NCI-H1694 treated with DMSO at 0.1 percent for 48 hours (cell line): ENCODE measurements around the gene FBLN1.
A peak's percentile ranks its signal among the peaks of the same experiment; 100 is the strongest.
"Not testable (repeated sequence)": the region's sequence is repeated elsewhere in the genome, so short reads cannot be mapped to it uniquely, and the experiment has no call there.

Experiments used
- DNase-seq: peaks from one replicate; lab custom pipeline; 2025; lab: John Stamatoyannopoulos, UW

Gene FBLN1

DNA sequence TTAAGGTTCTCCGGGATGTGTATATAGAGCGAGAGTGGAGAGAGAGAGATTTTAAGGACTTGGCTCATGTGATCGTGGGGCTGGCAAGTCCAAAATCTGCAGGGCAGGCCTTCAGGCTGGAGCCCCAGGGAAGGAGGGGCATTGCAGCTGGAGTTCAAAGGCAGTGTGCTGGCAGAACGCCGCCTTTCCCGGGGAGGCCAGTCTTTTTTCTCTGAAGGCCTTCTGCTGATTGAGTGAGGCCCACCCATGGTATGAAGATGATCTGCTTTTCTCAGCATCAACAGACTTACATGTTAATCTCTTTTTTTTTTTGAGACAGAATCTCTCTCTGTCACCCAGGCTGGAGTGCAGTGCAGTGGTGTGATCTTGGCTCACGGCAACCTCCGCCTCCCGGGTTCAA, 25.4 kb downstream of the FBLN1 start:
- no peak for DNase-seq

DNA sequence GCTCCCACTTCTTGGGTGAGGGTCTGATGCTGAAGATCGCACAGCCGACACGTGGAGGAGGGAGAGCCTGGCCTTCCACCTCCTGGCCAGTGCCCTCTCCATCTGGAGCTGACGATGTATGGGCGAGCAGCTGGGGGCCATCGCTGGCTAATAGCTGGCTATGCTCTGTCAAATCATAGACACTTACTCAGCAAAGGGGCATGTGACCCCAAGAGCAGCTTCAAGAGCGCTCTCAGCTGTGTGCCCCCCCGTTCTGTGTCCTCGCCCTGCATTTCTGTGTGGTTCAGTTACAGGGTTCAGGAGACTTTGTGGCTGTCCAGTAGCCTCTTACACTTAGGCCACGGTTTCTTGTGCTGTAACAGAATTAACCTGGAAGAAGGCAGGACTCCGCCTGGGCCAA, 26.4 kb downstream of the FBLN1 start:
- no peak for DNase-seq

DNA sequence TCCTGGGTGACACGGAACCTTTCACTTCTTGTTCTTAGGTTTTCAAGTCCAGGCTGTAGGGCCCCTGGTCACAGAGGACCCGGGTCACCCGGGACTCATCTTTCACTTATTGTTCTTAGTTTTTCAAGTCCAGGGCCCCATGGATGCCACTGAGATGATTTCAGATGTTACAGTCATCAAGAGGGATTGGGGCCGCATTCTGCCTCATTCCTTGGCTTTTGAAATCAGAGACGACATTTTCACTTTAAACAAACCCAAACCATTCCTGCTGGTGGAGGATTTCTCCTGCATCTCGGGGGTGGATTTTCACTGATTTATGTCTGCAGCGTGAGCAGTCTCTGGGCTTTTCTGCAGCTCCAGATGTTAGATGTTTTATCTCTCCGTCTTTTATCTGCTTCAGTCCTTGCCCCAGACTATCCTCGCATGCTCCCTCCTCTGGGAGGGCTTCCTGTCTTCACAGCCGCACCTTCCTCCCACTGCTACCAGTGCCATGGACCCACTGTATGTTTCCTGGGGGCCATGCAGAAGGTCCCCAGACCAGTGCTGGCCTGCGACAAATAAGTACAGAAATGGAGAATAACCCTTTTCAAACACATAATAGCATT, 27.4 kb downstream of the FBLN1 start:
- no peak for DNase-seq

DNA sequence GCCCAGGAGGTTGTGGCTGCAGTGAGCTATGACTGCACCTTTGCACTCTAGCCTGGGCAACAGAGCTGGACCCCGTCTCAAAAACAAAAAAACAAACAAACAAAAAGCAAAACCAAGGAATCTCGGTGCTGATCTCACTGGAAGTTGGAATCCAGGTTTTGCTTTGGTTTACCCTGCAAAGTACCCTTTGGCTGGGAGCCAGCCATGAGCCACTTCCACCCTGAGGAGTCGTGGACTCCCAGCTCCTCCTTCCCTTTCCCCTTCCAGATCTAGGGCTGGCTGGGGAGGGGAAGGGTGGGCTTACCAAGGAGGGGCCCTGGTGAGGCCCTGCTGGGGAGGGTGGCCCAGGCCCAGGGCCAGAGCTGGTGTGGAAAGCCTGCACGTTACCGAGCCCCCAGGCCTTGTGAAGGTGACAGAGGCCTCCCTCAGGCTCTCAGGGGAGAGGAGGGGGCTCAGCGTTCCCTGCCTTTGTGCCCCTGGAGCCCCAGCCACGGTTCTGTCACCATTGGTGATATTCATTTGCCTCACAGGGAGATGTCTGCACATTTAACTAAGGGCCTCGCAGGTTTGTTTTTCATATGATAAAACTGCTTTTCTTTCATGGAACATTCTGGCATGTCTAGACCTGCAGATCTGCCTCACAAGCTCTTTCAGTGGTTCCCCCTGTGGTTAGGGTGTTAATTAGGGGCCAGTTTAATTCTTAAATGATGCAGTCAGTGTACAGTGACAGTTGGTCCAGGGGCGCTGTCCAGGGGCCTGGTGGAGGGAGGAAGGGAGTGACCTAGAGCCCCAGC, 29.0 kb downstream of the FBLN1 start:
- DNase-seq = peak; percentile 1

DNA sequence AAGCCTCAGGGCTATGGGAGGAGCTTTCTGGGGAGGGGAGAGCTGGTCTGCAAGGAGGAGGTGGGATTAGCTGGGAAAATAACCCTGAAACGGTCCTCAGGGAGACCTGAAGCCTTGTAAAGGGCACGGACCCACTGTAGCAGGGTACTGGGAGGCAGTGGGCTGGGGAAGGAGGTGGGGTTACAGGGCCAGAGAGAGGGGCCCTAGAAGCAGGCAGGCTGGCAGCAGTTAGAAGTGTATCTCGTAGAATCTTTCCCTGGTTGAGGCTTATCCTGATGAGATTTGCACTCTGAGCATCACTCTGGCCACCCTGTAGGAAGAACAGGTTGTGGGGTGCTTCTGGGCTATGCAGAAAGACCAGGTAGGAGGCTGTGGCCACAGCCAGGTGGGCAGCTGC, 29.6 kb downstream of the FBLN1 start:
- no peak for DNase-seq

DNA sequence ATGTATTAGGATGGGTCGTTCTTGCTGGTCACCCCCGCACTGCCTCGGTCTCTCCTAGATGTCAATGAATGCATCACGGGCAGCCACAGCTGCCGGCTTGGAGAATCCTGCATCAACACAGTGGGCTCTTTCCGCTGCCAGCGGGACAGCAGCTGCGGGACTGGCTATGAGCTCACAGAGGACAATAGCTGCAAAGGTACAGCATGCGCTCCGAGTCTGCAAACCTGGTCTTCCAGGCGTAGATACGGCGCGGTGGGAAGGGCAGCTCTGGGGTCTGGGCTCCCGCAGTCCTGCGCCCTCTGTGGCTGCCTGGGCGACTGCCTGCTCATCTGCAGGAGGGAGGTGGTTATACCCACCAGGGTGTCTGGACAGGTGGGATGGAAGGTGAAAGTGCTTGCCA, 31.0 kb downstream of the FBLN1 start:
- DNase-seq = no peak

DNA sequence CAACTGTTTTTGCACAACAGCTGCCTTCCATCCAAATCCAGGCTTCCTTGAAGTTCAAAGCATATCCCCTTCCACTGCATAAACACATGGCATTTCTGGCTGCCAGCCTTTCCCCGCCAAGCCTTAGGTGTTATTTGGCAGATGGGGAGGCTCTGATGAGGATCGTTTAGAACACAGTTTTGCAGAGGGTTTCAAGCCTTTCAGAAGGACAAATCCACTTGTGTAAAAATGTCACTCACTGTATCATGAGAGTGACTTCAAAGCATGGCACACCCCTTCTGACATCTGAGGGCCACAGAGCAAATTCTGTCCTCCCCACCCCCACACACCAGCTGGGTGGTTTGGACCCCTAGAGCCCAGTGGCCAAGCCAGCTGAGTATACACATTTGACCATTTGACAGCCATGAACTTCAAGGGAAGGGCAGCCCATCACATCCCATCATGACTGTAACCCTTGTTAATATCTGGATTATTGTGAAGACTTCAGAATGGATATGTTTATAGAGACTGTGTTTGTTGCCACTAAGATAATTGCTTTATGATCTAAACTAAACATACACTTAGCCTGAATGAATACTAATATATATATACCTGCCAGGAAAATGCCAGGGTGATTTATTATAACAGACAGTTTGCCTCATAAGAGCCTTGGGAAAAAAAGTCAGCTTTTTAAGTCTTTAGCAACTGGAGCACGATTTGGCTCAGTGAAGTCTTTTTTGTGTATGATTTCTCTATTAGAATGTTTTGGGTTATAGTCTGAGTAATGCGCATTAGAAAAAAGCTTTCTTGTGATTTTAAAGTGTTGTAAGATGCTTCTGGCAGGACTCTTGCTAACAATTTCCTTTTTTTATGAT, 31.9 kb downstream of the FBLN1 start:
- DNase-seq = peak; percentile 96

DNA sequence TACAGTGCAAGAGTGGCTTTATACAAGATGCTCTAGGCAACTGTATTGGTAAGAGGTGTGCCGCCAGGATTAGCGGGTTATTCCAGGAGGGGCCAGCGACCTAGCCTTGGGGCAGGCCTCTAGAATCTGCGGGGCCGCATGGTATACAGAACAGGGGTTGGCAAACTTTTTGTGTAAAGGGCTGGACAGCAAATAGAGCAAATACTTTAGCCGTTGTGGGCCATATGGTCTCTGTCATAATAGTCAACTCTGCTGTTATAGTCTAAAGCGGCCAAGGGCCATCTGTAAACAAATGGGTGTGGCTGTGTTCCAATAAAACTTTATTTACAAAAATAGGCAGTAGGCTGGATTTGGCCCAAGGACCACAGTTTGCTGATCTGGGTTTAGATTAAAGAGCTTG, 32.6 kb downstream of the FBLN1 start:
- DNase-seq = no peak

DNA sequence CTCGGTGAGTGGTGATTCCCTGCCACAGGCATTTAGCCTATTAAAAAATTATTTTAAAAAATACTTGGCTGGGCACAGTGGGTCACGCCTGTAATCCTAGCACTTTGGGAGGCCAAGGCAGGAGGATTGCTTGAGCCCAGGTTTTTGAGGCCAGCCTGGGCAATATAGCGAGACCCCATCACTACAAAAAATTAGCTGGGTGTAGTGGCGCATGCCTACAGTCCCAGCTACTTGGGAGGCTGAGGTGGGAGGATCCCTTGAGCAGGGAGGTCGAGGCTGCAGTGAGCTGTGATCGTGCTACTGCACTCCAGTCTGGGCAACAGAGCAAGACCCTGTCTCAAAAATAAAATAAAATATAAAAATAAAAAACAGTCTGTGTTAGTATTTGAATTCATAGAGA, 33.2 kb downstream of the FBLN1 start:
- not testable (repeated sequence) for DNase-seq

DNA sequence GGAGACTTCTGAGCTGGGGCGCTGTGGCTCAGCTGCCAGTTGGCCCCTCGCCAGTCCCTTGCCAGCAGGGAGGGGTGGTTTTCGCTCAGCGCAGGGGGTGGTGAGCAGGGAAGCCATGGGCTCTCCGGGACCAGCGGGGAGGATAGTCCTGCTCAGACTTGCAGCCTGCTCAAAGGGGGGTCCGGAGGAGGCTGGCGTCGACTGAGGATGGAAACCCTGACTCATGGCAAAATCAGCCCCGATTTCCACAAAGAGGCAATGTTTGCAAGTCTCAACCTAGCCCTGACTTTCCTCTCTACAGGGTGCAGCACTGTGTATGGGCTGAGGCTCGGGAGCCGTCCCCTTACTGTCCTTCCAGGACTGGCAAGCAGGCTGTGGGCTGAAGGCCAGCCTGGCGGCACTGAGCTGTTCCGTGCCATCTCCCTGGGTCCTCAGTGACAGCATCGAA, 35.1 kb downstream of the FBLN1 start:
- peak; percentile 76 for DNase-seq

DNA sequence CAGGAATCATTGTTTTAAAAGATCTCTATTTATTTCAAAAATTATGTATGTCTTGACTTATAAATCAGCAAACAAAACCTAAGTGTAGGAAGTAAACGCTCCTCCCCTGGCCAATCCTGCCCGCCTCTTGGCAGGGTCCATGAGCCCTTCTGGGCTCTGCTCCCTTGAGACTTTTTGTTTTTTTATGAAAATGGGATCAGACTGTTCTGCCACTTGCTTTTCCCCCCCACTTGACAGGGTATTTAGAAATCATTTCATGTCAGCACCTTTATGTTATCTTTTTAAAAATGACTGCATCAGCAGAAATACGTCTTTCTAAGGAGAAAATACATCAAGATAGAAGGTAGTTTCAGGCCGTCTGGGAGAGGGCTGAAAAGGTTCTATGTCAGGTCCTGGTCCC, 35.6 kb downstream of the FBLN1 start:
- DNase-seq = peak; percentile 75

DNA sequence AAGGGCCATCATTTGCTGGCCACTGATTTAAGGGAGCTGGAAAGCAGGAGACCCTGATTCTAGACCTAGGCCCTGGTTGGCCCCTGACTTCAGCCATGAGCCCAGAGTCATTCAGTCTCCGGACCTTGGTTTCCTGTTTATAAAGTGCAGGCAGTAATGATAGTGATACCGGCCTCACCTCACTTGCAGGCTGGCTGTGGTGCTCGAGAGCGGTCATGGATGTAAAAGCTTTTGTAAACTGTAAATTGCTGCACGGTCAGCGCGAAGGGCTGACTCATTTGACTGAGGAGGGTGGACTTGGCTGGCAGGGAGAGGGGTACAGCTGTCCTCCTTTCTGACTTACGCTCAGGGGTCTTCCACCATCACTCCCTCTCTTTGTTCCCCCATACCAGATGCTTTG, 37.4 kb downstream of the FBLN1 start:
- DNase-seq = no peak

DNA sequence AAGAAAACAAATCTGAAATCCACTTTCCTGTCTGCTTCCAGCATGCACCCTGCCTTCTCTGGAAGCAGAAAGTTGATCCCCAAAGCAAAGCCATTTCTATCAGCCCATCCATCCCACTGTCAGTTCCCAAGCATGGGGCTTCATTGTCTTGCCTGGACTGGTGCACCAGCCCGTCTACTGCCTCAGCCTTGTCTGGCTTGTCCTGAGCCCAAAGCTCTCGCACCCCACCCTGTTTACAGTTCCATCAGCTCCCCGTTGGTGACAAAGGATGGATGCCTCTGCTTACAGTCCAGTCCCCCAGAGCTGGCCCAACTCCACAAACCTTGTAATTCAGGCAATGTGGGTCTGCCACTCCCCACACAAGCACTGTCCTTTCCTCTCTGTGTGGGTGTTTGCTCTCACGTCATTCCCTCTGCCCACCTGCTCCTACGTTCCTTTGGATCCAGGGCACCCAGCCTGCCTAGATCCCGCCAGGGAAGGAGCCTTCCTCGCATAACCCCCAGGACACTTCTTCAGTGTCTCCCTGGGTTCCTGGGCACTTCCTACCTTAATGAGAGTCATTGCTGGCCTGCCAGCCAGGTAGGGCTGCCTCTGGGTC, 38.8 kb downstream of the FBLN1 start:
- DNase-seq = no peak

DNA sequence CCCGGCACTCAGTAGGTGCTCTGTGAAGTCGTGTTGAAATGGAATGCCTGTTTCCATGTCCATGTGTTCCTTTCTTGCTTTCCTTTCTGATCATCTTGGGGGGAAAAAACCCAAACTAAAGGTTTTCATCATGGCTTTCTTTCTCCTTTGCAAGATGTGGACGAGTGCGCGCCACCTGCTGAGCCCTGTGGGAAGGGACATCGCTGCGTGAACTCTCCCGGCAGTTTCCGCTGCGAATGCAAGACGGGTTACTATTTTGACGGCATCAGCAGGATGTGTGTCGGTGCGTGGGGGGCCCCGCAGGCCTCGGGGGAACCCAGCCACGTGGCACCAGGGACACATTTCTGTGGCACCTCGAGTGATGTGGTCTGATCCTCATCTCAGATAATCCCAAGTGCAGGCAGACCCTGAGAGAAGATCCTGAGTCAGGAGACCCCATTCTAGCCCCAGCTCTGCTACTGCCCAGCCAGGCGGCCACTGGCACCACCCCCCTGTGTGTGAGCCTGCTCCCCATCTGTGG, 39.4 kb downstream of the FBLN1 start:
- no peak for DNase-seq

DNA sequence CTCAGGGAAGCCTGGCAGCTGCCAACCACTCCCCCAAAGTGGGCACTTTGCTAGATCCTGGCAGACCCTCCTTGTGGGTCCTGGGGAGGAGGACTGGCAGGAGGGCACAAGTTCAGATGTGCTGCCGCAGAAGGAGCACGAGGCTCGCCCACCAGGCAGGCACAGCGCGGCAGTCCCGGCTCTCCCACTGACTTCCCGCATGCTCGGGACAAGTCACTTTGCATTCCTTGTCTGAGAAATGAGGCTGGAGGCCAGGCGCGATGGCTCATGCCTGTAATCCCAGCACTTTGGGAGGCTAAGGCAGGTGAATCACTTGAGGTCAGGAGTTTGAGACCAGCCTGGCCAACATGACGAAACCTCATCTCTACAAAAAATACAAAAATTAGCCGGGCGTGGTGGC, 40.1 kb downstream of the FBLN1 start:
- DNase-seq = not testable (repeated sequence)

DNA sequence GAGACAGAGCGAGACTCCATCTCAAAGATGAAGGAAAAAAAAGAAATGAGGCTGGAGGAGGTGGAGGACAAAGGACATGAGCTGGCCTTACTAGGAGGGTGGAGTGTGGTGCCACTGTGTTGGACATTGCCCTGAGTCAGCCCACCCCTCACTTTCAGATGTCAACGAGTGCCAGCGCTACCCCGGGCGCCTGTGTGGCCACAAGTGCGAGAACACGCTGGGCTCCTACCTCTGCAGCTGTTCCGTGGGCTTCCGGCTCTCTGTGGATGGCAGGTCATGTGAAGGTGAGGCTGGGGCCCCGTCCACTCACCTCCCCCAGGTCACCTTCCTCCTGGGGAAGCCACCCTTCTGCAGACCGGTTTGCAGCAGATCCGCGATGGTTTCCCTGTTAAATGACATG, 40.6 kb downstream of the FBLN1 start:
- DNase-seq = no peak

DNA sequence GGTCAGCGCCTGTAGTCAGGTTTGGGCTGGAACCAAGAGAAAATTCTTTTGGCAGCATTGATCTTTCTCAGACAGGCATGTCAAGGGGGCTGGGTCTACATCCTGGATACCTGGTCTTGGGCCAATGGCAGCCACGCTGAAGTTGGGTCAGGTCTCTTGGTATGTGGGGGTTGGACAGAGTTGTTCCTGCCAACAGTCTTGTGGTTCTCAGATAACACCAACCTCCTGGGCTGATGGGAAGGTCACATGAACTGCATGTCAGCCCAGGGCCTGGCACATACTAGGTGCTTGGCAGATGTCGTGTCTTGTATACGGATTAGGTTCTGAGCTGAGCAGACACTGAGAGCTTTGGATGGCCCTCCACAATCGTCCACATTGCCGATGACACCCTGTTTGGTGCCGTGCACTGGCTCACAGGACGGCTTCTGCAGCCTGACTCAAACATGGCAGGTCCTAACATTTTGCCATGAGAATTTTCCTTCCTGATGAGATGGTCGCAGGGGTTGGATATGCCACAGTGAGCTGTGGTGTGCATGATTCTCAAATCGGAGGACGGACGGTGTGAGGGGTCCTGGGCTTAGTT, 42.0 kb downstream of the FBLN1 start:
- DNase-seq = no peak

DNA sequence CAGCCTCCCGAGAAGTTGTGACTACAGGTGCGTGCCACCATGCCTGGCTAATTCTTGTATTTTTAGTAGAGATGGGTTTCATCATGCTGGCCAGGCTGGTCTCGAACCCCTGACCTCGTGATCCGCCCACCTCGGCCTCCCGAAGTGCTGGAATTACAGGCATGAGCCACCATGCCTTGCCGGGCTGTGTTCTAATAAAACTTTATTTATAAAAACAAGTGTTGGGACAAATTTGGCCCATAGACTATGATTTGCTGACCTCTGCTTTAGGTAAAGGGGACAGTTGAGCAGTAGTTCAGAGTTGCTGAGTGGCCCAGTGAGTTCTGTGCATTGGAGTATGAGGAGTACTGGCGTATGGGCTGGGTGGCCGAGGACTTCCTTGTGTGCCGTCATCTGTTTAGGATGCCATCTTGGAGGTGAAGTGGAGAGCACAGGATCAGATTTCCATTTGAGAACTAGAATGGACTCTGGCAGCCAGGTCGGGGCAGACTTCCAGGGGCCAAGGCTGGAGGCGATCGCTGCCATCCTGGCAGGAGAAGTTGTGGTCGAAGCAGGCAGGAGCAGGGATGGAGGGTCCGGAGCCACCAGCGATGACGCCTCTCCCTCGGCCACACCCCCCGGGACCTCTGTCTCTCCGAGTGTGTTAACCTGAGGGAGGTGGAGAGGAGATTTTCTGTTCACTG, 43.8 kb downstream of the FBLN1 start:
- DNase-seq = no peak

DNA sequence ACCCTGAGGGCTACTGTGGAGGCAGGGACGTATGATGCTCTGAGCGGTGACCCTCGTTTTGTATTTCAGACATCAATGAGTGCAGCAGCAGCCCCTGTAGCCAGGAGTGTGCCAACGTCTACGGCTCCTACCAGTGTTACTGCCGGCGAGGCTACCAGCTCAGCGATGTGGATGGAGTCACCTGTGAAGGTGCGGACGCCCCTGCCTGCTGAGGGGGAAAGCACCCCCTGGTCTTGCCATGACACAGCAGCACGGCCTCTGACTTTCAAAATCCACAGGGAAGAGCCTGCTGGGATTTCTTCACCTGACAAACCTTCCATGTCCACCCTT, 44.3 kb downstream of the FBLN1 start:
- DNase-seq = no peak

DNA sequence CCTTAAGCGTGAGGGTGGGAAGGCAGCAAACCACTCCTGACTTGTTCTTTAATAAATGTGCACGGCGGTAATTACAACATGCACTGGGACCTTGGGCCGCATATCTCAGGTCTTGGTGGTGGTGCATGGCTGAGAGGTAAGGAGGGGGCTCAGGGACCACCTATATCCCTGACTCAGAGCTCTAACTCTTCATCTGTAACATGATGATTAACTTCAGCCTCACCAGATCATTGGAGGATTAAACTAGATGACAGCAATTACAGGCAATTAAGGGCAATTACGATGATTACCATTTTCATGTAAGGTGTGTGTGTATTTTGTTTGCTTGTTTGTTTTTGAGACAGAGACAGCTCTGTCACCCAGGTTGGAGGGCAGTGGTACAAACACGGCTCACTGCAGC, 45.0 kb downstream of the FBLN1 start:
- DNase-seq = no peak

DNA sequence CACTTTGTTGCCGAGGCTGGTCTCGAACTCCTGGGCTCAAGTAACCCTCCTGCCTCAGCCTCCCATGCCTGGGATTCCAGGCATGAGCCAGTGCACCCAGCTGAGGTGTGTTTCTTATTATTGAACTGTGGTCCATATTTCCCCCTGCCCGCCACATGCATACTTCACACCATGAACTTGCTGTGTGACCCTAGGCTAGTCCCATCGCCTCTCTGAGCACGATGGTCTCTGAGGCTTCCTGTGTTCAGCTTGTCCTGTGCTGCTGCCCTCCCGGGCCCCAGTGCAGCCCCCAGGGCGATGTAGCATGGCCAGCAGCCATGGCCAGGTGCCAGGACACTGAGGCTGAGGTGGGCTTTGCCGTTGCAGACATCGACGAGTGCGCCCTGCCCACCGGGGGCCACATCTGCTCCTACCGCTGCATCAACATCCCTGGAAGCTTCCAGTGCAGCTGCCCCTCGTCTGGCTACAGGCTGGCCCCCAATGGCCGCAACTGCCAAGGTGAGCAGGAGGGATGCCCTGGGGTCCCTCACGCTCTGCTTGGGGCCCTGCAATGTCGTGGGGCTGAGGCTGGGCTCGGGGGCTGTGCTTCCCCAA, 45.7 kb downstream of the FBLN1 start:
- DNase-seq = no peak
